ENCODE measurements around the gene LIMK1.
A peak's percentile ranks its signal among the peaks of the same experiment; 100 is the strongest.
"Not testable (repeated sequence)": the region's sequence is repeated elsewhere in the genome, so short reads cannot be mapped to it uniquely, and the experiment has no call there.

The LIMK1 gene

GRCh38 chr7:74084722-74085578 is 1.3 kb downstream of the LIMK1 start:
- no peak for DNase-seq

- DNase-seq: no peak
Observed at GRCh38 chr7:74087791-74088453, 4.3 kb downstream of the LIMK1 start.

GRCh38 chr7:74092321-74092963 is 8.8 kb downstream of the LIMK1 start:
- no peak for DNase-seq

GRCh38 chr7:74092964-74093471 is 9.4 kb downstream of the LIMK1 start:
- DNase-seq: no peak

- no peak for DNase-seq
Observed at GRCh38 chr7:74093671-74094223, 10.1 kb downstream of the LIMK1 start.

- DNase-seq: no peak
Observed at GRCh38 chr7:74094224-74095101, 10.9 kb downstream of the LIMK1 start.

GRCh38 chr7:74095135-74095534 is 11.5 kb downstream of the LIMK1 start:
- DNase-seq: no peak

- DNase-seq: no peak
Observed at GRCh38 chr7:74097937-74098614, 14.5 kb downstream of the LIMK1 start.

GRCh38 chr7:74099031-74099430 is 15.4 kb downstream of the LIMK1 start:
- DNase-seq: no peak

- peak; percentile 6 for DNase-seq
Observed at GRCh38 chr7:74101061-74101681, 17.6 kb downstream of the LIMK1 start.

- no peak for DNase-seq
Observed at GRCh38 chr7:74103219-74103772, 19.7 kb downstream of the LIMK1 start.

GRCh38 chr7:74104702-74105101 is 21.1 kb downstream of the LIMK1 start:
- no peak for DNase-seq

GRCh38 chr7:74105992-74106391 is 22.4 kb downstream of the LIMK1 start:
- DNase-seq: no peak

- DNase-seq: no peak
Observed at GRCh38 chr7:74106846-74107245, 23.2 kb downstream of the LIMK1 start.

- DNase-seq: no peak
Observed at GRCh38 chr7:74115326-74115725, 31.7 kb downstream of the LIMK1 start.

GRCh38 chr7:74116356-74116755 is 32.8 kb downstream of the LIMK1 start:
- DNase-seq: no peak

- no peak for DNase-seq
Observed at GRCh38 chr7:74119831-74120230, 36.2 kb downstream of the LIMK1 start.

- no peak for DNase-seq
Observed at GRCh38 chr7:74121401-74122249, 38.0 kb downstream of the LIMK1 start.

GRCh38 chr7:74123892-74124291 is 40.3 kb downstream of the LIMK1 start:
- DNase-seq: not testable (repeated sequence)
